Esophagus muscularis mucosa (tissue), 4 donors: Measurements from ENCODE around the gene AP2B1. TPM values are rescaled to one million over a fixed set of nuclear protein-coding genes. Genes with fewer than 3 reads are reported as not detected.

ENCODE experiments used
- DNase-seq: peaks from one replicate; pipeline ENCODE4 v3.0.0-alpha.2; 2017; ENCODE audit errors: extremely low spot score
- H3K27ac ChIP-seq, 4 donors: fragments of 200-600 bp; sonication (generic); replicated peaks in 1 of 4; 1 replicate in 3 of 4; 2 replicates in 1 of 4; pipeline ENCODE4 v1.5.1; 2016 to 2019; ENCODE audit warnings: mild to moderate bottlenecking in 1 of 4
- H3K27me3 ChIP-seq, 4 donors: fragments of 200-600 bp; sonication (generic); one replicate each; pipeline versions ENCODE4 v1.5.1 to v1.6.0; 2016 to 2019
- H3K36me3 ChIP-seq, 4 donors: fragments of 200-600 bp; sonication (generic); one replicate each; pipeline ENCODE4 v1.5.1; 2016 to 2019
- H3K4me1 ChIP-seq, 4 donors: fragments of 200-600 bp; sonication (generic); one replicate each; pipeline ENCODE4 v1.5.1; 2016 to 2019
- H3K4me3 ChIP-seq, 4 donors: fragments of 200-600 bp; sonication (generic); 1 replicate in 2 of 4; 2 replicates in 2 of 4; pipeline ENCODE4 v1.5.1; 2016 to 2019; ENCODE audit warnings: mild to moderate bottlenecking in 4 of 4, moderate library complexity in 1 of 4
- H3K9me3 ChIP-seq, 4 donors: fragments of 200-600 bp; sonication (generic); 1 replicate in 3 of 4; 2 replicates in 1 of 4; pipeline ENCODE4 v1.5.1; 2016 to 2019
- CTCF ChIP-seq, 3 experiments: fragments of 200-600 bp in 2 of 3; fragments of 450-650 bp in 1 of 3; sonication (generic) in 2 of 3; IDR thresholded peaks; one replicate each; pipeline ENCODE4 v1.5.1; 2017 to 2019; ENCODE audit warnings: antibody characterized with exemption in 3 of 3, mild to moderate bottlenecking in 2 of 3, moderate library complexity in 1 of 3
- EP300 ChIP-seq: sonication (generic); formaldehyde crosslinking; IDR thresholded peaks from one replicate; pipeline ENCODE4 v1.6.1; 2017; ENCODE audit warnings: antibody characterized with exemption
- POLR2A ChIP-seq: fragments of 450-650 bp; IDR thresholded peaks from one replicate; pipeline ENCODE4 v1.6.1; 2017; ENCODE audit warnings: antibody characterized with exemption, moderate library complexity, mild to moderate bottlenecking, low read depth
- POLR2AphosphoS5 ChIP-seq, 2 donors: sonication (generic); formaldehyde crosslinking; IDR thresholded peaks; one replicate each; pipeline ENCODE4 v1.6.1; 2017; ENCODE audit warnings: antibody characterized with exemption in 2 of 2
- WGBS: methylation state at CpG from one replicate; pipeline ENCODE4 v1.1.5; 2018; 5-methylcytosine and 5-hydroxymethylcytosine counted together
- intact Hi-C: fragments of 100-400 bp; cut with DNase I; formaldehyde crosslinking; loops from one replicate; pipeline ENCODE4 v1.15.1; 2023
- total RNA-seq, 4 donors: library from RNA; depleted of rRNA; stranded (reverse); fragments of >200 nt; gene quantifications; one replicate each; pipeline versions ENCODE4 v1.1.0 to v1.2.1, GENCODE V29; 2016

The AP2B1 gene
- total RNA-seq, 4 donors from 2014 or later, result 108 to 276 (median 155) TPM

- no peak overlapping the region for H3K27ac ChIP-seq
- no peak for TF ChIP-seq CTCF (IDR thresholded peaks at IDR 0.05)
- no peak for TF ChIP-seq POLR2AphosphoS5 (IDR thresholded peaks at IDR 0.05)
- no peak for TF ChIP-seq POLR2A
- TF ChIP-seq EP300, result no peak
- no peak overlapping the region for H3K4me3 ChIP-seq
- H3K4me1 ChIP-seq, result peaks cover 20 to 40% (median 32%) of the 10 kb centered on the region in 4 donors
- H3K36me3 ChIP-seq, result peaks cover 0 to 20% (median 14%) of the 10 kb centered on the region in 4 donors
- 93% methylated on average over 2 of the region's 2 CpGs for WGBS
- DNase-seq, result no peak
- no peaks in the 10 kb centered on the region for H3K27me3 ChIP-seq
- H3K9me3 ChIP-seq, result no peaks in the 10 kb centered on the region
- intact Hi-C loops, result no loop called here
Measured at GRCh38 chr17:35569405-35569804, 17.7 kb upstream of the AP2B1 start.

DNA sequence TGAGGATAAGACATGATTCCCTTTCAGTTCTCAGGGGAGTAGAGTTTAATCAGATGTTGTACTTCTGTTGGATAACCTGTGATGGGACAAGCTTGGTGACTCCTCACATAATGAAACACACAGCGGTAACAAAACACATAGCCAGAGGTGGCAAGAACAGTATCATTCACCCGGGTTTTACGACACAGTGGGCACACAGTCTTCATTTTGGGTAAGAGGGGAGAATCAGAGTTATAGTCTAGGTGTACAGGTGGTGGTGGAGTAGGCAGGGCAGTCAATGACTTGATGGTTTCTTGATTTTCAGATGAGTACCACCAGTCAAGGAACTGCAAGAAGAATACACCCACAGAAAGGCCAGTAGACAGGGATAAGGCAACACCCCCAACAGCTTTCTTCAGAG is 11.4 kb upstream of the AP2B1 start:
- Histone ChIP-seq H3K27ac (no peak overlapping the region), H3K9me3 (no peaks in the 10 kb centered on the region), H3K27me3 (no peaks in the 10 kb centered on the region), H3K4me3 (no peak overlapping the region), H3K4me1 (peaks cover 19 to 34% (median 29%) of the 10 kb centered on the region in 4 donors), H3K36me3 (peaks cover 0 to 42% (median 30%) of the 10 kb centered on the region in 4 donors)
- no peak for TF ChIP-seq CTCF (IDR thresholded peaks at IDR 0.05)
- TF ChIP-seq POLR2A, result no peak
- no peak for TF ChIP-seq EP300
- TF ChIP-seq POLR2AphosphoS5 (IDR thresholded peaks at IDR 0.05), result no peak
- intact Hi-C loops, result no loop called here
- no peak for DNase-seq
- WGBS, result 90% methylated on average over 3 of the region's 3 CpGs

- no peak for TF ChIP-seq POLR2AphosphoS5 (IDR thresholded peaks at IDR 0.05)
- no peak for TF ChIP-seq CTCF (IDR thresholded peaks at IDR 0.05)
- TF ChIP-seq POLR2A, result no peak
- Histone ChIP-seq H3K27me3 (no peaks in the 10 kb centered on the region), H3K27ac (peak overlapping the region; percentile 86 to 92 (median 88)), H3K36me3 (peaks cover 0 to 35% (median 25%) of the 10 kb centered on the region in 4 donors), H3K9me3 (no peaks in the 10 kb centered on the region), H3K4me1 (peaks cover 19 to 25% (median 24%) of the 10 kb centered on the region in 4 donors), H3K4me3 (peak overlapping the region; percentile 72 to 84 (median 75))
- no peak for DNase-seq
- 5% methylated on average over 8 of the region's 8 CpGs for WGBS
- intact Hi-C loops, result no loop called here
Measured at GRCh38 chr17:35577830-35578196, 9.3 kb upstream of the AP2B1 start.

GRCh38 chr17:35578197-35578928 is 8.8 kb upstream of the AP2B1 start, which contains the start of gene PEX12:
Gene PEX12, minus strand, starts transcription at chr17:35578571. Its CDS starts 550 bp downstream, at chr17:35578021.
- H3K4me1 ChIP-seq, result peaks cover 19 to 25% (median 24%) of the 10 kb centered on the region in 4 donors
- peak within 1 kb of the TSS; percentile 72 to 84 (median 75) for H3K4me3 ChIP-seq
- intact Hi-C loops, result no loop called here
- DNase-seq, result peak; percentile 95
- H3K27me3 ChIP-seq, result no peaks in the 10 kb centered on the region
- peaks cover 0 to 32% (median 25%) of the 10 kb centered on the region in 4 donors for H3K36me3 ChIP-seq
- no peaks in the 10 kb centered on the region for H3K9me3 ChIP-seq
- TF ChIP-seq POLR2AphosphoS5 (IDR thresholded peaks at IDR 0.05) (peak; percentile 89 to 92), EP300 (no peak), CTCF (IDR thresholded peaks at IDR 0.05) (peak in 2 of 3 experiments; percentile 6 to 23)
- 0% methylated on average over 18 of the region's 45 CpGs for WGBS
- peak within 1 kb of the TSS; percentile 86 to 92 (median 88) for H3K27ac ChIP-seq
